GM19324 (cell line): Measurements from ENCODE around the gene STARD13.

Experiments used
- ATAC-seq: cut with Tn5 transposase; IDR thresholded peaks from one replicate; pipeline ENCODE4 v1.9.1; 2021; ENCODE audit warnings: mild to moderate bottlenecking, moderate library complexity; ENCODE audit not compliant: unreplicated experiment, low FRiP score

The STARD13 gene

GRCh38 chr13:33279414-33280278 lies 5.9 kb downstream of the STARD13 start:
- ATAC-seq = no peak

DNA sequence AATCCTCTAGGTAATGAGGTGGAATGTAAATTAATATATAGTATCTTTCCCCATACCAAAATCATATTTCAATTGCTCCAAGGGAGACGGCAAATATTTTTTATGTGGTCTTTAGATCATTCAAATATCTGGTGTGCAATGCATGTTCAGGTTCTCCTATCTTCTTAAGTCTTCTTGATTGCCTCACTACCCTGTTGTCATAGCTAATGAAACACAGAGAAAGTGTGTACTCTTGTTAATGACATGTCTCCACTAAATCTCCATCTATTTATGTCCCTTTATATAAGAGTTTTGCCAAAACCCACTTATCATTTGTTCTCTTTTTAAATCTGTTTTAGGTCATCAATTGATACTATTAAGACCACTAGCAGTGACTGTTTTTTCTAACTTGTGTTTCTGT lies 6.6 kb downstream of the STARD13 start:
- ATAC-seq = no peak

DNA sequence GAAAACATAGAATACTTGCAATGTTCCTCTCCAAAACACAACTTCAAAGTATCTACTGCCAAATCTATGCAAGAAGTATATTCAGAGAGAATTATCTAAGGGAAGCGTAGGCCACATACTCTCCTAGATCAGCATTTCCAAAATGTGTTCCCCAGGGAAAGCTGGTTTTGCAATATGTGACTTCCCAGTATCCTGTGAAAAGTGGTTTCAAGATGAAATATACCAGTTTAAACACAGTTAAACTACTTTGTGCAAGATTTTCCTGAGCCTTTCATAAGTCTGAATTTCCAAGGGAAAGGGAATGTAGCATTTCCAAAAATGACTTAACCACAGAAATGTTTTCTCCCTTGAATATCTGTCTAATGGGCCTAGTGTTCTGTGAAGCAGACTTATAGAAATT lies 7.6 kb downstream of the STARD13 start:
- no peak for ATAC-seq

DNA sequence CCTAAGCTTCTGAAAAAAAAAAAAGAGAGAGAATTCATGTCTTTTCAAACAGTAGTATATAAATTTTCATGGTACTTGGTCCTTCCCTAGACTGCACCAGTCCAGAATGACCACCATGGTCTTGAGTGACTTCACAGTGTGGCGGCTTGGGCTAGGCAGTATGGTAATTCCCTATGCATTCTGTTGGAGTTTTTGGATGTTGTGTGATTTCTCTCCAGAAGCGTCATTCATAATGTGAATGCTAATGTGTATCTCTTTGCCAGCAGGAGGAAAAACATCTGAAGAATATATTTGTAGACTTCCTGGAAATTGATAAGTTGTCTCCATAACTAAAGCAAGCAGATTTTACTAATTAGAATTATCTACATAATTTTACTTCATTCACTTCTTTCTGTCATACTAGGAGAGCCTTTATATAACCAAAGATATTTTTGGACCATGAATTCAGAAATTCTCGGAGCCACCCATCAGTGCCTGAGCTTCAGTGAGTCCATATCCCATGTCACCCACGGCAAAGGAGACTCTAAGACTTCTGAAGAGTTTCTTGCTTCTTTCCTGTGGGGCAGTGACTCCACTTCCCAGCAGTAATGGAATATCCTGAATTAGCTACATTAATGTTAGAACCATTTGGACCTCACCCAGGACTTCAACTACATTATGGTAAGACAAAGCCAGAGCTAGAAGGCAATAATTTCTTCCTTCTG lies 8.4 kb downstream of the STARD13 start:
- no peak for ATAC-seq

DNA sequence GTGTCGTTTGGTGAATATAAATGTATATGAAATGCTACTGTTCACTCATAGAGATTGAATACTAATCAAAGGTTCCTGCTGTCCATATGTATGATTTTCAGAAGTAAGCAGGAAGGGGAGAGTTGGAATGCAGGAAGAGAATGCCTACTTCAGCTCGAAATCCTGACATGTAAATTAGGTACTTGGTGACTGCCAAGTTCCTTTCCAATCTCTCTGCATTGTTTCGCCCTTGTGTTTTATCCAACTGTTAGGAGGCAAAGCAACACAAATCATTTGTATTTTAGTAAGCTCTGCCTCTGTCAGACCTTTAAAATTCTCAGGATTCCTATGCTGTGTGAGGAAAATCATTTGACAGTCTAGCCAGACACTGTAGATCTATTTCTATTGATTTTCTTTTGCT lies 9.0 kb downstream of the STARD13 start:
- ATAC-seq = no peak

DNA sequence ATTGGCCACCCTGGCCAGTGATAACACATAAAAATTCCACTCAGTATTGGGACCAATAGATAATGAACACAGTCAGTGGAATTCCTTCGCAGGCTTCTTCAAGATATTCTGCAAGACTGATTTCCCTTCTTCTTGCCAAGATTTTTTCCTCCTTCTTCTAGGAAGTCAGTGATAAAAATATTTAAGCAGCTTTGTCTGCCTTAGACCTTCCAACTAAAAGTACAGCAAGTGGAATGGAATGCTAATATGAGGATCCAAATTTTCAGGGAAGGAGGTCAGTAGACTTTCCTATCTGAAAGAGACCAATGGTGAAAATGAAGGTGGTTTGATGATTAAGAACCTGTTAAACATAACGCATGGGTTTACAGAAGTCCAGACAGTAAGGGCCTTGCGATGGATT lies 9.6 kb downstream of the STARD13 start:
- ATAC-seq = no peak

- no peak for ATAC-seq
Observed at GRCh38 chr13:33274264-33274663, 11.3 kb downstream of the STARD13 start.

- ATAC-seq = no peak
Observed at GRCh38 chr13:33272531-33273124, 12.9 kb downstream of the STARD13 start.

DNA sequence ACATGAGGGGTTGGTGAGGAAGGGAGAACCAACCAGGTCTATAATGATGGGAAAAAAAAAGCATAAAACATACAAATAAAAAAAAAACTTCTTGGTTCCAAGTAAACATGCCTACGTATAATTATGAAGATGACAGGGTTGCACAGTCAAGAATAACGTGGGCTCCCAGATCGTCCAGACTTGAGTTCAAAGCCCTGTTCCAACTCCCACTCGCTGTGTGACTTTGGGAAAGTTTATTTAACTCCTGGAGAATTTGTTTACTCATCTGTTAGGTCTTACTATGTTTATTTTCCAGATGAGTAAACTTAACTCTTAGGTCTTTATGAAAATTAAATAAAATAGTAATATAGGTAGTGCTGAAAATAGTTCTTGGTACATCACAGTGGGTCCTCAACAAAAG lies 13.8 kb downstream of the STARD13 start:
- no peak for ATAC-seq

GRCh38 chr13:33270895-33271538 lies 14.5 kb downstream of the STARD13 start:
- no peak for ATAC-seq

DNA sequence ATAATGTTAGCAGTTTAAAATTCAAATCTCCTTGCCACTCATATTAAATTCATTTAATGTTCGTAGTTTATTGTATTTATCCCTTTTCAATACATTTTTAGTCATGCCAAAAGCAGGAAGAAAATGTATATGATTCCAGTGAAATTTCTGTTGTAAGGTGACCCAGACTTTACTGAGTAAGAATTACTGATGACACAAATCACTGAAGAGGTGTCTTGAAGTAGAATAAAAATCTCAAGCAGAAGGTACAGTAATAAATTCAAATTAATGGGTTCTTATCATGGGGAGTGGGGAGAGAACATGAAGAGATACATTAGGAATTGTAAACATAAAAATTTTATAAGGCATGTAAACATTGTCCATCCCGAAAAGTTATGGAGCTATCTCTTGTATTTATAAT lies 19.9 kb downstream of the STARD13 start:
- no peak for ATAC-seq

GRCh38 chr13:33265133-33265532 lies 20.4 kb downstream of the STARD13 start:
- no peak for ATAC-seq

GRCh38 chr13:33264620-33264978 lies 21.0 kb downstream of the STARD13 start:
- ATAC-seq = no peak

DNA sequence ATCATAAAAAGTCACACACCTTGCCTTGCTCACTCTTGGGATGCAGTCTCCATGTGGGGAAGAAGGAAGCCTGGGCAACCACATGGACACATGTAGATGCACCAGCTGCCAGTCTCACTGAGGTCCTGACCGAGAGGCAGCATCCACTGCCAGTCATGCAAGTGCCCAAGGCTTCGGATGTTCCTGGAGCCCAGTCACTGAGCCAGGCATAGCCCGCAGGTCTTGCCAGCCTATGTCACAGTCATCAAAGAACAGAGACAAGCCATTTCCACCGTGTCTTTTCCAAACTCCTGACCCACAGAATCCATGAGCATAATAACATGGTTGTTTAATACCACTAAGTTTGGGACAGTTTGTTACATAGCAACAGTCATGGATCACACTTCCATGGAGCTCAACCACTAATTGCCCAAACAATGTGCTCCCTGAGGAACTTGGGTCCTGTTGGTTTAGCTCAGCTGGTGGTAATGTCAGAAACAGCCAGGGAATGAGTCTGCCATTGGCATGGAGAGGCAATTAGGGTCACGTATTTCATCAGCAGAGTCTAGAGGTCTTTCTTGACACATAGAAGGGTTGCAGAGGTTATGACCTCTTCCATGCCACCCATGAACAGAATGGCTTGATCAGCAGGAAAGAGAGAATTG lies 21.5 kb downstream of the STARD13 start:
- no peak for ATAC-seq

- ATAC-seq = no peak
Observed at GRCh38 chr13:33263484-33263883, 22.1 kb downstream of the STARD13 start.

GRCh38 chr13:33262997-33263396 lies 22.6 kb downstream of the STARD13 start:
- no peak for ATAC-seq

DNA sequence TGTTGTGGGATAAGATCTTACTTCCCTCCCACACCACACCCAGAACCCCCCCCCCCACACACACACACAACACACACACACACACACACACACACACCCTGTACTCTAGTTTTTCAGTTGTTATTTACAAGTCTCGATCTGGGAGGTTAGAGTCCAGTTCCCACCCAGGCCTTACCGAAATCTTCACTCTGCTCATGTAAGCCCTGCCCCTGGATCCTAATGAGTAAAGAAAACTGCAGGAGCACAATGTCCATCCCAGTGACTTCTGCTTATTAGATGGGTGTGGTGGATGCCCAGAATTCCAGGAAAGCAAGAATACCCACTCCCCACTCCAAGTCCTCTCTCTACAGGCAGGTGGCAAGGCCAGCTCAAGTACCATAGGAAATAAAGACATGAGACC lies 23.0 kb downstream of the STARD13 start:
- no peak for ATAC-seq

- no peak for ATAC-seq
Observed at GRCh38 chr13:33262062-33262487, 23.5 kb downstream of the STARD13 start.

- ATAC-seq = no peak
Observed at GRCh38 chr13:33261387-33262061, 24.0 kb downstream of the STARD13 start.
